Measurements from ENCODE around the gene ZNF385B.

The ZNF385B gene

DNA sequence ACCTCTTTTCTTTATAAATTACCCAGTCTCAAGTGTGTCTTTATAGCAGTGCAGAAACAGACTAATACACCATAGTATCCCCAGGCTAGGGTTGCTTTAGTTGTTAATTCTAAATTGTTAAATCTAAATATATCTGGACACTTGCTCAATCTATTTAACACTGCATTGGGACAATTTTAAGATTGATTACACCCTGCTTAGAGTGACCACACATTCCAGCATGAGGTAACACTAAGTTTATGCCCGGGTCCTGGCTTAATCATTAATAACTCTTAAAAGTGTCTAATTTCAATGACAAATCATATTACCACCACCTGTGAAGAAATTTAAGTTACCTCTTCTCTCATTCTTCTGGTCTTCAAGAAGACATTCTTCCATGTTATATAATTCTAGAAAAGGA lies 131.4 kb downstream of the ZNF385B start:
- TF ChIP-seq, protein P1, sequence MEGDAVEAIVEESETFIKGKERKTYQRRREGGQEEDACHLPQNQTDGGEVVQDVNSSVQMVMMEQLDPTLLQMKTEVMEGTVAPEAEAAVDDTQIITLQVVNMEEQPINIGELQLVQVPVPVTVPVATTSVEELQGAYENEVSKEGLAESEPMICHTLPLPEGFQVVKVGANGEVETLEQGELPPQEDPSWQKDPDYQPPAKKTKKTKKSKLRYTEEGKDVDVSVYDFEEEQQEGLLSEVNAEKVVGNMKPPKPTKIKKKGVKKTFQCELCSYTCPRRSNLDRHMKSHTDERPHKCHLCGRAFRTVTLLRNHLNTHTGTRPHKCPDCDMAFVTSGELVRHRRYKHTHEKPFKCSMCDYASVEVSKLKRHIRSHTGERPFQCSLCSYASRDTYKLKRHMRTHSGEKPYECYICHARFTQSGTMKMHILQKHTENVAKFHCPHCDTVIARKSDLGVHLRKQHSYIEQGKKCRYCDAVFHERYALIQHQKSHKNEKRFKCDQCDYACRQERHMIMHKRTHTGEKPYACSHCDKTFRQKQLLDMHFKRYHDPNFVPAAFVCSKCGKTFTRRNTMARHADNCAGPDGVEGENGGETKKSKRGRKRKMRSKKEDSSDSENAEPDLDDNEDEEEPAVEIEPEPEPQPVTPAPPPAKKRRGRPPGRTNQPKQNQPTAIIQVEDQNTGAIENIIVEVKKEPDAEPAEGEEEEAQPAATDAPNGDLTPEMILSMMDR (IDR thresholded peaks at IDR 0.05; ENCODE audit: insufficient read depth, low read length) = no peak
- TF ChIP-seq POLR2AphosphoS5 (IDR thresholded peaks at IDR 0.05; ENCODE audit: low read depth) (no peak), GABPA (IDR thresholded peaks at IDR 0.05; ENCODE audit: low read depth) (no peak), SPI1 (IDR thresholded peaks at IDR 0.05; ENCODE audit: borderline replicate concordance, low read depth) (no peak)
- TF ChIP-seq, protein P2, sequence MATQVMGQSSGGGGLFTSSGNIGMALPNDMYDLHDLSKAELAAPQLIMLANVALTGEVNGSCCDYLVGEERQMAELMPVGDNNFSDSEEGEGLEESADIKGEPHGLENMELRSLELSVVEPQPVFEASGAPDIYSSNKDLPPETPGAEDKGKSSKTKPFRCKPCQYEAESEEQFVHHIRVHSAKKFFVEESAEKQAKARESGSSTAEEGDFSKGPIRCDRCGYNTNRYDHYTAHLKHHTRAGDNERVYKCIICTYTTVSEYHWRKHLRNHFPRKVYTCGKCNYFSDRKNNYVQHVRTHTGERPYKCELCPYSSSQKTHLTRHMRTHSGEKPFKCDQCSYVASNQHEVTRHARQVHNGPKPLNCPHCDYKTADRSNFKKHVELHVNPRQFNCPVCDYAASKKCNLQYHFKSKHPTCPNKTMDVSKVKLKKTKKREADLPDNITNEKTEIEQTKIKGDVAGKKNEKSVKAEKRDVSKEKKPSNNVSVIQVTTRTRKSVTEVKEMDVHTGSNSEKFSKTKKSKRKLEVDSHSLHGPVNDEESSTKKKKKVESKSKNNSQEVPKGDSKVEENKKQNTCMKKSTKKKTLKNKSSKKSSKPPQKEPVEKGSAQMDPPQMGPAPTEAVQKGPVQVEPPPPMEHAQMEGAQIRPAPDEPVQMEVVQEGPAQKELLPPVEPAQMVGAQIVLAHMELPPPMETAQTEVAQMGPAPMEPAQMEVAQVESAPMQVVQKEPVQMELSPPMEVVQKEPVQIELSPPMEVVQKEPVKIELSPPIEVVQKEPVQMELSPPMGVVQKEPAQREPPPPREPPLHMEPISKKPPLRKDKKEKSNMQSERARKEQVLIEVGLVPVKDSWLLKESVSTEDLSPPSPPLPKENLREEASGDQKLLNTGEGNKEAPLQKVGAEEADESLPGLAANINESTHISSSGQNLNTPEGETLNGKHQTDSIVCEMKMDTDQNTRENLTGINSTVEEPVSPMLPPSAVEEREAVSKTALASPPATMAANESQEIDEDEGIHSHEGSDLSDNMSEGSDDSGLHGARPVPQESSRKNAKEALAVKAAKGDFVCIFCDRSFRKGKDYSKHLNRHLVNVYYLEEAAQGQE (IDR thresholded peaks at IDR 0.05; ENCODE audit: insufficient replicate concordance, low read depth) = no peak
- DNase-seq (ENCODE audit: low read depth in 1 of 2, low spot score in 1 of 2) = no peak
- Histone ChIP-seq H3K4me3 (replicated peaks; ENCODE audit: insufficient read depth, low read length) (no peak overlapping the region), H3K27me3 (ENCODE audit: insufficient read depth, poor library complexity, severe bottlenecking) (no peaks in the 10 kb centered on the region), H3K27ac (replicated peaks) (no peak overlapping the region)

DNA sequence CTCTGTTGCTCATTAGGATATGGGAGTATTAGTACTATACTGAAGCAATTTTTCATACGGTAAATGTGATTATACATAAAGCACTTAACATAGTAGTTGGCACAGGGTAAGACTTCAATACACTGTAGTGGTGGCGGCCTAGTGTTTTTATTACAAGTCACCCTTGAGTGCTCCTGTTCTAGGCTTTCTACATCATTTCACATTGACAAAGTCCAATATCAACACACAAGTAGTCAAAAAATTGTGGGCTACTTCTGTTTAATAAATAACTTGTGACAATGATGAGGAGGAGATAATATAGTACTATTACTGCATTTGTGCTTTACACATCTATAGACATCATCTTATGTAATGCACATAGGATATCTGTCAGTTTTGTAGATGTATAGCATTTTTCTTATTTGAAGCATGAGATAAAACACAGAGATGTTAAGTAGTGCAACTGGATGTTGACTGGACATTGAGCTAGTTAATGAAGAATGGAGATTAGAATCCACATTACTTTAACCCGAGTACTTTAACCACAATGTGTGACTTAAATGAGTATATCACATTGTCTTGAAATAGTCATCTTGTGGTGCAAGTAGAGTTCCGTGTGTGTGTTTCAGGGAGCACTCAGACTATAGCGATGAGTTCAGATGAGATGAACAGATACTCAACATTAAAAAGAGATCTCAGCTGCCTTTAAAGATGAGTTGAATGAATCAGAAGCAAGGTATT lies 134.8 kb downstream of the ZNF385B start:
- no peak overlapping the region for H3K27ac ChIP-seq (replicated peaks)
- DNase-seq (ENCODE audit: low read depth in 1 of 2, low spot score in 1 of 2) = no peak
- TF ChIP-seq, protein P2 (IDR thresholded peaks at IDR 0.05; ENCODE audit: insufficient replicate concordance, low read depth) = no peak
- TF ChIP-seq SPI1 (IDR thresholded peaks at IDR 0.05; ENCODE audit: borderline replicate concordance, low read depth) (no peak), POLR2AphosphoS5 (IDR thresholded peaks at IDR 0.05; ENCODE audit: low read depth) (no peak)

DNA sequence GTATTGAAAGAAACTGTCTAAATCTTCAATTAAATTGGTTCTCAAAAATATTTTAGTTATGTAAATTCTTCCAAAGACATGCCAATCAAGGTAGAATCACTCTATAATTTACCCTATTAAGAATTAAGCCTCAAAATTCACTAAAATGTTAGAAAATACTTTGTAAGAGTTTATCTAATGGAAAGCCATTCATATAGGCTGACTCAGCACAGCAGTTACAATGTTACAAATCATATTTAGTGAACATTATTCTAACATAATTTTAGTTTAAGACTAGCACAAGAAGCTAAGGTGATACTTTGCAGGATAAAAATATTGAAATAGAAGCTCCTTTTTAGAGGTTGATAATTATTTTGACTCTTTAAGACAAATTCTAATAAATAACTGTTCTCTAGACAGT lies 137.0 kb downstream of the ZNF385B start:
- Histone ChIP-seq H3K27me3 (ENCODE audit: insufficient read depth, poor library complexity, severe bottlenecking) (no peaks in the 10 kb centered on the region), H3K27ac (replicated peaks) (no peak overlapping the region), H3K4me3 (replicated peaks; ENCODE audit: insufficient read depth, low read length) (no peak overlapping the region)
- TF ChIP-seq, protein P1 (IDR thresholded peaks at IDR 0.05; ENCODE audit: insufficient read depth, low read length) = no peak
- TF ChIP-seq SPI1 (IDR thresholded peaks at IDR 0.05; ENCODE audit: borderline replicate concordance, low read depth) (no peak), POLR2AphosphoS5 (IDR thresholded peaks at IDR 0.05; ENCODE audit: low read depth) (no peak), GABPA (IDR thresholded peaks at IDR 0.05; ENCODE audit: low read depth) (no peak)
- TF ChIP-seq, protein P2 (IDR thresholded peaks at IDR 0.05; ENCODE audit: insufficient replicate concordance, low read depth) = no peak
- no peak for DNase-seq (ENCODE audit: low read depth in 1 of 2, low spot score in 1 of 2)

More for the DNA sequence above, 134.8 kb downstream of the ZNF385B start:
- Histone ChIP-seq H3K4me3 (replicated peaks; ENCODE audit: insufficient read depth, low read length) (no peak overlapping the region), H3K27me3 (ENCODE audit: insufficient read depth, poor library complexity, severe bottlenecking) (no peaks in the 10 kb centered on the region)
